ENCODE results near the gene PSMD9.

- no peak for TF ChIP-seq POLR2A (IDR thresholded peaks at IDR 0.05)
- TF ChIP-seq CTCF (IDR thresholded peaks at IDR 0.05 in 8 of 11, conservative IDR thresholded peaks at IDR 0.05 in 3 of 11): no peak
Measured at GRCh38 chr12:121960541-121960940, 72.0 kb downstream of the PSMD9 start.
